ENCODE results near the gene TTN. TPM values are rescaled to one million over a fixed set of nuclear protein-coding genes. Genes with fewer than 3 reads are reported as not detected.
A peak's percentile ranks its signal among the peaks of the same experiment; 100 is the strongest.

The TTN gene
- total and polyA plus RNA-seq, 10 of the 15 experiments (the other 5 are each of a cell fraction or from before 2014, with no cell fraction given) = 0.15 to 9.0 (median 1.8) TPM

- ChIA-PET POLR2A (no interaction called here), SMC1A (ENCODE audit: uncharacterized antibody, unreplicated experiment) (interaction anchor here (0.8 kb wide), 2 partner anchors 10 to 93 kb away, joined by 3 to 4 read pairs; no protein-coding TSS in a partner anchor), RAD21 (ENCODE audit: unreplicated experiment) (no interaction called here), CTCF (interaction anchor here (1.6 kb wide), 1 partner anchor 17 kb away, joined by 4 read pairs; no protein-coding TSS in a partner anchor)
- intact Hi-C loops (cut with micrococcal nuclease; ENCODE audit: unreplicated experiment) = no loop called here
- H3K36me3 ChIP-seq (ENCODE audit: control insufficient read depth in 2 of 2, insufficient read depth in 2 of 2, low read length in 1 of 2) = peaks cover 1 to 20% of the 10 kb centered on the region in 2 experiments
- H2AFZ ChIP-seq (ENCODE audit: control insufficient read depth, low read depth, low read length) = no peak overlapping the region
- H3K79me2 ChIP-seq (ENCODE audit: control insufficient read depth, insufficient read depth, low read length) = no peaks in the 10 kb centered on the region
- no peaks in the 10 kb centered on the region for H3K9me3 ChIP-seq (replicated peaks; ENCODE audit: control insufficient read depth, insufficient read depth, low read length)
- no peak overlapping the region for H3K4me2 ChIP-seq (ENCODE audit: control insufficient read depth, insufficient read depth)
- no peak overlapping the region for H3K4me3 ChIP-seq
- in situ Hi-C loops (cut with MboI) = no loop called here
- H4K20me1 ChIP-seq (ENCODE audit: control insufficient read depth, insufficient read depth) = no peaks in the 10 kb centered on the region
- no peak for ATAC-seq
- no peaks in the 10 kb centered on the region for H3K4me1 ChIP-seq (ENCODE audit: control insufficient read depth, insufficient read depth, low read length)
- peak; percentile 7 for FAIRE-seq
- BruUV-seq (replicated peaks) = no TSS peak
- H3K27ac ChIP-seq (ENCODE audit: control insufficient read depth, insufficient read depth) = no peak overlapping the region
- WGBS (ENCODE audit: insufficient coverage, insufficient replicate concordance, low lambda C conversion rate, missing lambda C conversion rate) = 94% methylated on average over 3 of the region's 3 CpGs
- DNase-seq (ENCODE audit: low read depth, low spot score) = no peak
- H3K9ac ChIP-seq (ENCODE audit: control insufficient read depth, insufficient read depth, low read length) = no peak overlapping the region
- H3K27me3 ChIP-seq (replicated peaks in 1 of 2; ENCODE audit: control insufficient read depth in 2 of 2, insufficient read depth in 2 of 2, low read length in 1 of 2) = no peaks in the 10 kb centered on the region
- TF ChIP-seq HDGF (IDR thresholded peaks at IDR 0.05) = no peak
- TF ChIP-seq TCF12 (IDR thresholded peaks at IDR 0.05; ENCODE audit: low read depth, low read length) = no peak
Observed at GRCh38 chr2:178499640-178500039, 307.6 kb downstream of the TTN start.

GRCh38 chr2:178498137-178498536, 309.1 kb downstream of the TTN start:
- H3K36me3 ChIP-seq (ENCODE audit: control insufficient read depth in 2 of 2, insufficient read depth in 2 of 2, low read length in 1 of 2) = peaks cover 5 to 23% of the 10 kb centered on the region in 2 experiments
- TF ChIP-seq HDGF (IDR thresholded peaks at IDR 0.05) = no peak
- TF ChIP-seq MEF2A (IDR thresholded peaks at IDR 0.05; ENCODE audit: insufficient read depth, low read depth, low read length) = 0 out of 2 replicates have a peak, but pooled peaks have one; percentile 47
- H3K9me3 ChIP-seq (replicated peaks; ENCODE audit: control insufficient read depth, insufficient read depth, low read length) = no peaks in the 10 kb centered on the region
- ChIA-PET RAD21 (ENCODE audit: unreplicated experiment) (no interaction called here), SMC1A (ENCODE audit: uncharacterized antibody, unreplicated experiment) (interaction anchor here (0.9 to 2.9 kb wide), 3 partner anchors 9 to 32 kb away, joined by 3 to 8 read pairs (median 3); no protein-coding TSS in a partner anchor), CTCF (interaction anchor here (1.6 kb wide), 1 partner anchor 16 kb away, joined by 4 read pairs; no protein-coding TSS in a partner anchor), POLR2A (no interaction called here)
- H3K4me3 ChIP-seq = no peak overlapping the region
- H3K27me3 ChIP-seq (replicated peaks in 1 of 2; ENCODE audit: control insufficient read depth in 2 of 2, insufficient read depth in 2 of 2, low read length in 1 of 2) = no peaks in the 10 kb centered on the region
- ATAC-seq (peak; percentile 55), DNase-seq (ENCODE audit: low read depth, low spot score) (no peak), FAIRE-seq (no peak)
- H3K9ac ChIP-seq (ENCODE audit: control insufficient read depth, insufficient read depth, low read length) = no peak overlapping the region
- intact Hi-C loops (cut with micrococcal nuclease; ENCODE audit: unreplicated experiment) = no loop called here
- no peaks in the 10 kb centered on the region for H4K20me1 ChIP-seq (ENCODE audit: control insufficient read depth, insufficient read depth)
- no TSS peak for BruUV-seq (replicated peaks)
- no peak overlapping the region for H2AFZ ChIP-seq (ENCODE audit: control insufficient read depth, low read depth, low read length)
- no peak overlapping the region for H3K27ac ChIP-seq (ENCODE audit: control insufficient read depth, insufficient read depth)
- H3K79me2 ChIP-seq (ENCODE audit: control insufficient read depth, insufficient read depth, low read length) = no peaks in the 10 kb centered on the region
- in situ Hi-C loops (cut with MboI) = no loop called here
- no peaks in the 10 kb centered on the region for H3K4me1 ChIP-seq (ENCODE audit: control insufficient read depth, insufficient read depth, low read length)
- no peak overlapping the region for H3K4me2 ChIP-seq (ENCODE audit: control insufficient read depth, insufficient read depth)

Measured in GM12878 (cell line).